B cell (primary cell): ENCODE data around the gene EFHC2. TPM values are rescaled to one million over a fixed set of nuclear protein-coding genes. Genes with fewer than 3 reads are reported as not detected.

Experiments used
- ATAC-seq: fragments of 200-7000 bp; cut with Tn5 transposase; one replicate; pipeline ENCODE4 v1.10.0; 2021; ENCODE audit warnings: low read depth, mild to moderate bottlenecking, moderate number of reproducible peaks, moderate library complexity
- CTCF ChIA-PET: fragments of 350-600 bp; sonication (Branson Sonifier 250); formaldehyde crosslinking; loops from one replicate; lab custom pipeline; 2021; ENCODE audit warnings: antibody characterized with exemption, inconsistent platforms; lab: Charles Lee
- POLR2A ChIA-PET: fragments of 350-600 bp; sonication (Branson Sonifier 250); formaldehyde crosslinking; loops from one replicate; lab custom pipeline; 2021; ENCODE audit warnings: antibody characterized with exemption; lab: Charles Lee
- DNase-seq: peaks from one replicate; pipeline ENCODE4 v3.0.0; 2013
- H2AFZ ChIP-seq: 2 replicates; pipeline ENCODE4 v1.6.1; 2012; ENCODE audit warnings: mild to moderate bottlenecking, low read depth, low read length; ENCODE audit not compliant: insufficient read depth, poor library complexity, severe bottlenecking
- H3K27ac ChIP-seq, 2 donors: 1 replicate in 1 of 2; 2 replicates in 1 of 2; pipeline ENCODE4 v1.5.1; 2012 to 2013; ENCODE audit warnings: low read length in 2 of 2, mild to moderate bottlenecking in 2 of 2, moderate library complexity in 1 of 2
- H3K27me3 ChIP-seq, 4 experiments: fragments of 200-600 bp in 1 of 4; sonication (generic) in 1 of 4; replicated peaks in 1 of 4; 1 replicate in 2 of 4; 2 replicates in 2 of 4; pipeline versions ENCODE4 v1.6.1 to v1.7.0; 2013 to 2016; ENCODE audit warnings: low read length in 3 of 4, mild to moderate bottlenecking in 2 of 4, mixed read lengths in 1 of 4, moderate library complexity in 1 of 4; ENCODE audit not compliant: insufficient read depth in 4 of 4, control insufficient read depth in 3 of 4; ENCODE audit errors: control extremely low read depth in 1 of 4
- H3K36me3 ChIP-seq, 2 experiments: replicated peaks in 1 of 2; 1 replicate in 1 of 2; 2 replicates in 1 of 2; pipeline versions ENCODE4 v1.6.1 to v1.7.1; 2013; ENCODE audit warnings: low read length in 1 of 2; ENCODE audit not compliant: insufficient read depth in 2 of 2, control insufficient read depth in 1 of 2; ENCODE audit errors: control extremely low read depth in 1 of 2, extremely low read depth in 1 of 2
- H3K4me1 ChIP-seq, 2 donors: fragments of 200-600 bp in 1 of 2; sonication (generic) in 1 of 2; 1 replicate in 1 of 2; 2 replicates in 1 of 2; pipeline versions ENCODE4 v1.5.1 to v1.6.1; 2013 to 2017; ENCODE audit warnings: low read length in 2 of 2; ENCODE audit not compliant: control insufficient read depth in 2 of 2, insufficient read depth in 2 of 2
- H3K4me2 ChIP-seq: replicated peaks from 2 replicates; pipeline ENCODE3; 2012; ENCODE audit warnings: mild to moderate bottlenecking, low read depth, low read length; ENCODE audit not compliant: poor library complexity, severe bottlenecking
- H3K4me3 ChIP-seq, 5 experiments: fragments of 200-600 bp in 1 of 5; sonication (generic) in 1 of 5; 1 replicate in 3 of 5; 2 replicates in 2 of 5; pipeline versions ENCODE4 v1.5.1 to v1.7.0; 2011 to 2016; ENCODE audit warnings: low read length in 4 of 5, mild to moderate bottlenecking in 4 of 5, low read depth in 2 of 5, control low read depth in 1 of 5, moderate library complexity in 1 of 5; ENCODE audit not compliant: insufficient read depth in 1 of 5; ENCODE audit errors: control extremely low read depth in 1 of 5, extremely low read depth in 1 of 5
- H3K79me2 ChIP-seq: fragments of 200-600 bp; sonication (generic); one replicate; pipeline ENCODE4 v1.6.0; 2016; ENCODE audit warnings: low read length; ENCODE audit not compliant: control insufficient read depth, insufficient read depth
- H3K9ac ChIP-seq: fragments of 200-600 bp; sonication (generic); 2 replicates; pipeline ENCODE4 v1.6.1; 2017; ENCODE audit warnings: mild to moderate bottlenecking, low read length, moderate library complexity
- H3K9me3 ChIP-seq, 3 donors: one replicate each; pipeline versions ENCODE4 v1.6.1 to v1.7.1; 2013; ENCODE audit warnings: low read length in 2 of 3; ENCODE audit not compliant: control insufficient read depth in 2 of 3, insufficient read depth in 1 of 3; ENCODE audit errors: control extremely low read depth in 1 of 3
- H4K20me1 ChIP-seq: 2 replicates; pipeline ENCODE4 v1.6.0; 2012; ENCODE audit warnings: mild to moderate bottlenecking, low read length; ENCODE audit not compliant: insufficient read depth, control insufficient read depth, poor library complexity, severe bottlenecking
- H3K27ac Mint-ChIP-seq: one replicate; pipeline ENCODE4 v1.8.0; 2021; ENCODE audit warnings: mixed read lengths
- H3K27me3 Mint-ChIP-seq: one replicate; pipeline ENCODE4 v1.8.0; 2021; ENCODE audit warnings: mixed read lengths
- H3K4me1 Mint-ChIP-seq: one replicate; pipeline ENCODE4 v1.8.0; 2021; ENCODE audit warnings: mixed read lengths
- H3K4me3 Mint-ChIP-seq: one replicate; pipeline ENCODE4 v1.8.0; 2021; ENCODE audit warnings: mixed read lengths
- H3K9me3 Mint-ChIP-seq: one replicate; pipeline ENCODE4 v1.8.0; 2022; ENCODE audit warnings: mixed read lengths; ENCODE audit not compliant: insufficient read depth
- EZH2 ChIP-seq: IDR thresholded peaks from 2 replicates; pipeline ENCODE4 v1.6.1; 2012; ENCODE audit warnings: borderline replicate concordance, low read depth, mild to moderate bottlenecking, moderate library complexity, low read length; ENCODE audit not compliant: insufficient read depth, poor library complexity, severe bottlenecking
- WGBS: methylation state at CpG from one replicate; pipeline ENCODE4 v1.1.5; 2013; ENCODE audit warnings: missing lambda C conversion rate; ENCODE audit not compliant: insufficient coverage; 5-methylcytosine and 5-hydroxymethylcytosine counted together
- intact Hi-C: fragments of 100-400 bp; cut with micrococcal nuclease; formaldehyde crosslinking; loops from one replicate; pipeline ENCODE4 v1.10.0; 2022
- polyA plus RNA-seq: library from polyadenylated mRNA; depleted of rRNA; stranded (reverse); fragments of >200 nt; gene quantifications from 2 replicates; pipeline ENCODE4 v1.2.3, GENCODE V29; 2012
- total RNA-seq, 2 donors: library from RNA; stranded (reverse); fragments of 120-200 nt in 1 of 2; gene quantifications; 1 replicate in 1 of 2; 2 replicates in 1 of 2; pipeline versions ENCODE4 v1.2.3 to v1.2.4, GENCODE V29; 2013 to 2022
- TF ChIP-seq, protein P1 (sequence below): fragments of 200-600 bp; IDR thresholded peaks from one replicate; pipeline ENCODE4 v1.8.0; 2022; ENCODE audit warnings: antibody characterized with exemption, mild to moderate bottlenecking

Gene EFHC2
- total and polyA plus RNA-seq, 2 donors (not counting 1 experiment from before 2014, with no cell fraction given): 0.12 to 0.47 TPM

- Histone ChIP-seq H2AFZ (no peak overlapping the region), H3K9me3 (no peaks in the 10 kb centered on the region), H3K9ac (no peak overlapping the region), H3K79me2 (no peaks in the 10 kb centered on the region), H3K4me3 (no peak overlapping the region), H3K27ac (no peak overlapping the region), H3K27me3 (no peaks in the 10 kb centered on the region), H4K20me1 (no peaks in the 10 kb centered on the region), H3K36me3 (no peaks in the 10 kb centered on the region), H3K4me1 (no peaks in the 10 kb centered on the region), H3K4me2 (no peak overlapping the region)
- no peaks in the 10 kb centered on the region for H3K27me3 Mint-ChIP-seq
- ChIA-PET POLR2A (no interaction called here), CTCF (interaction anchor here (0.7 kb wide), 1 partner anchor 8 kb away, joined by 4 read pairs; no protein-coding TSS in a partner anchor)
- no peak overlapping the region for H3K27ac Mint-ChIP-seq
- no peak for ATAC-seq
- H3K9me3 Mint-ChIP-seq: no peaks in the 10 kb centered on the region
- H3K4me3 Mint-ChIP-seq: no peak overlapping the region
- no peak for TF ChIP-seq EZH2
- TF ChIP-seq, protein P1, sequence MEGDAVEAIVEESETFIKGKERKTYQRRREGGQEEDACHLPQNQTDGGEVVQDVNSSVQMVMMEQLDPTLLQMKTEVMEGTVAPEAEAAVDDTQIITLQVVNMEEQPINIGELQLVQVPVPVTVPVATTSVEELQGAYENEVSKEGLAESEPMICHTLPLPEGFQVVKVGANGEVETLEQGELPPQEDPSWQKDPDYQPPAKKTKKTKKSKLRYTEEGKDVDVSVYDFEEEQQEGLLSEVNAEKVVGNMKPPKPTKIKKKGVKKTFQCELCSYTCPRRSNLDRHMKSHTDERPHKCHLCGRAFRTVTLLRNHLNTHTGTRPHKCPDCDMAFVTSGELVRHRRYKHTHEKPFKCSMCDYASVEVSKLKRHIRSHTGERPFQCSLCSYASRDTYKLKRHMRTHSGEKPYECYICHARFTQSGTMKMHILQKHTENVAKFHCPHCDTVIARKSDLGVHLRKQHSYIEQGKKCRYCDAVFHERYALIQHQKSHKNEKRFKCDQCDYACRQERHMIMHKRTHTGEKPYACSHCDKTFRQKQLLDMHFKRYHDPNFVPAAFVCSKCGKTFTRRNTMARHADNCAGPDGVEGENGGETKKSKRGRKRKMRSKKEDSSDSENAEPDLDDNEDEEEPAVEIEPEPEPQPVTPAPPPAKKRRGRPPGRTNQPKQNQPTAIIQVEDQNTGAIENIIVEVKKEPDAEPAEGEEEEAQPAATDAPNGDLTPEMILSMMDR: no peak
- intact Hi-C loops: no loop called here
- no peaks in the 10 kb centered on the region for H3K4me1 Mint-ChIP-seq
- no peak for DNase-seq
Observed at GRCh38 chrX:44157283-44157682, 186.2 kb downstream of the EFHC2 start.

DNA sequence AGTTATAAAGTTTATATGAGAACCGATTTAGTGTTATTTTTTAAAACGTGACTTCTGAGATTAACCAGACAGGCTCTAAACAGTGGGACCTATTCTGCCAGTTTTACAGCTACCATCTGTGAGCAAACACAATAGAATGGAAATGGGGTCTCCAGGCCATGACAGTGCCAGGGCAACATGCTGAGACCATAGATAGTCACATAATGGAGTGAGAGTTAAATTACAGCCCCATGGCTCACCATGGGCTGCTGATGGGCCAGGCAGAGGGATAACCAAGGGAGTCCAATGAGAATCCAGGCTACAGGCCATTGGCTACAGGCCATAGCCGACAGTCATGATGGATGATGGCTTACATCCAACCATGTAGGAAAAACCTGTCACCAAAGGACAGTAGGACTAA, 186.7 kb downstream of the EFHC2 start:
- ATAC-seq (no peak), DNase-seq (no peak)
- H3K27ac ChIP-seq: no peak overlapping the region
- no peaks in the 10 kb centered on the region for H3K4me1 Mint-ChIP-seq
- H3K4me2 ChIP-seq: no peak overlapping the region
- H3K9me3 ChIP-seq: no peaks in the 10 kb centered on the region
- no peak overlapping the region for H3K27ac Mint-ChIP-seq
- TF ChIP-seq, protein P1: no peak
- TF ChIP-seq EZH2: no peak
- no peaks in the 10 kb centered on the region for H3K27me3 Mint-ChIP-seq
- CTCF ChIA-PET: no interaction called here
- H3K4me1 ChIP-seq: no peaks in the 10 kb centered on the region
- H2AFZ ChIP-seq: no peak overlapping the region
- no peaks in the 10 kb centered on the region for H3K27me3 ChIP-seq
- intact Hi-C loops: no loop called here
- no CpG with 5 or more reads among the region's 3 CpGs for WGBS
- no peaks in the 10 kb centered on the region for H4K20me1 ChIP-seq
- H3K9me3 Mint-ChIP-seq: no peaks in the 10 kb centered on the region
- no peaks in the 10 kb centered on the region for H3K79me2 ChIP-seq
- H3K36me3 ChIP-seq: no peaks in the 10 kb centered on the region
- POLR2A ChIA-PET: no interaction called here
- no peak overlapping the region for H3K4me3 ChIP-seq
- no peak overlapping the region for H3K9ac ChIP-seq
- no peak overlapping the region for H3K4me3 Mint-ChIP-seq
